Measurements from ENCODE around the gene SPIRE2. TPM values are rescaled to one million over a fixed set of nuclear protein-coding genes. Genes with fewer than 3 reads are reported as not detected.
"Not testable (repeated sequence)": the region's sequence is repeated elsewhere in the genome, so short reads cannot be mapped to it uniquely, and the experiment has no call there.

The SPIRE2 gene
- total RNA-seq (2014; rRNA removed; shearing (Covaris generic)) = 1.5 and 2.7 TPM in 2 replicates

GRCh38 chr16:89828199-89828869, at the start of gene SPIRE2:
Gene SPIRE2, plus strand, starts transcription at chr16:89828475. Its CDS starts 76 bp downstream, at chr16:89828551.
- H3K27ac ChIP-seq = no peak within 1 kb of the TSS

GRCh38 chr16:89779231-89779908, 48.9 kb upstream of the SPIRE2 start:
- H3K27me3 ChIP-seq = no peaks in the 10 kb centered on the region
- peaks cover 34% of the 10 kb centered on the region for H3K36me3 ChIP-seq
- H3K27ac ChIP-seq = no peak overlapping the region
- no peaks in the 10 kb centered on the region for H3K9me3 ChIP-seq (replicated peaks)
- H3K4me1 ChIP-seq = no peaks in the 10 kb centered on the region
- no peak overlapping the region for H3K4me3 ChIP-seq
- no peak for DNase-seq

More at GRCh38 chr16:89828199-89828869, at the start of gene SPIRE2:
- no peaks in the 10 kb centered on the region for H3K36me3 ChIP-seq
- no peaks in the 10 kb centered on the region for H3K27me3 ChIP-seq
- peaks cover 5% of the 10 kb centered on the region; the same call in 1 of the 2 replicates for H3K4me1 ChIP-seq
- H3K9me3 ChIP-seq (replicated peaks) = no peaks in the 10 kb centered on the region
- peak within 1 kb of the TSS; percentile 71 for H3K4me3 ChIP-seq
- DNase-seq = peak; percentile 78 to 85

GRCh38 chr16:89779909-89780305, 48.4 kb upstream of the SPIRE2 start:
- Histone ChIP-seq H3K36me3 (peaks cover 38% of the 10 kb centered on the region), H3K27me3 (no peaks in the 10 kb centered on the region), H3K27ac (no peak overlapping the region), H3K4me1 (no peaks in the 10 kb centered on the region), H3K9me3 (replicated peaks) (no peaks in the 10 kb centered on the region), H3K4me3 (no peak overlapping the region)
- no peak for DNase-seq

GRCh38 chr16:89782489-89782888, 45.8 kb upstream of the SPIRE2 start:
- Histone ChIP-seq H3K36me3 (peaks cover 47% of the 10 kb centered on the region), H3K9me3 (replicated peaks) (no peaks in the 10 kb centered on the region), H3K4me3 (no peak overlapping the region), H3K4me1 (no peaks in the 10 kb centered on the region), H3K27ac (no peak overlapping the region), H3K27me3 (no peaks in the 10 kb centered on the region)
- DNase-seq = no peak

- DNase-seq; H3K27ac ChIP-seq; H3K4me3 ChIP-seq; H3K4me1 ChIP-seq; H3K27me3 ChIP-seq; H3K9me3 ChIP-seq (replicated peaks): not testable (repeated sequence)
- H3K36me3 ChIP-seq = peaks cover 48% of the 10 kb centered on the region
Observed at GRCh38 chr16:89783952-89784351, 44.3 kb upstream of the SPIRE2 start.

- no peak for DNase-seq
- H3K4me3 ChIP-seq = no peak overlapping the region
- no peaks in the 10 kb centered on the region for H3K27me3 ChIP-seq
- no peaks in the 10 kb centered on the region for H3K4me1 ChIP-seq
- H3K27ac ChIP-seq = no peak overlapping the region
- peaks cover 46% of the 10 kb centered on the region for H3K36me3 ChIP-seq
- H3K9me3 ChIP-seq (replicated peaks) = no peaks in the 10 kb centered on the region
Observed at GRCh38 chr16:89784406-89784805, 43.9 kb upstream of the SPIRE2 start.

GRCh38 chr16:89785523-89786155, 42.6 kb upstream of the SPIRE2 start:
- H3K27me3 ChIP-seq = no peaks in the 10 kb centered on the region
- peaks cover 45% of the 10 kb centered on the region for H3K36me3 ChIP-seq
- no peak overlapping the region for H3K4me3 ChIP-seq
- no peaks in the 10 kb centered on the region for H3K4me1 ChIP-seq
- DNase-seq = no peak
- H3K27ac ChIP-seq = no peak overlapping the region
- H3K9me3 ChIP-seq (replicated peaks) = no peaks in the 10 kb centered on the region

- Histone ChIP-seq H3K27ac (no peak overlapping the region), H3K27me3 (no peaks in the 10 kb centered on the region), H3K36me3 (peaks cover 50% of the 10 kb centered on the region), H3K4me1 (no peaks in the 10 kb centered on the region), H3K9me3 (replicated peaks) (no peaks in the 10 kb centered on the region), H3K4me3 (no peak overlapping the region)
- DNase-seq = no peak
Observed at GRCh38 chr16:89786474-89787364, 41.6 kb upstream of the SPIRE2 start.

GRCh38 chr16:89787365-89787805, 40.9 kb upstream of the SPIRE2 start:
- Histone ChIP-seq H3K27me3 (no peaks in the 10 kb centered on the region), H3K27ac (no peak overlapping the region)

GRCh38 chr16:89791278-89791995, 36.8 kb upstream of the SPIRE2 start:
- H3K9me3 ChIP-seq (replicated peaks) = no peaks in the 10 kb centered on the region
- no peak overlapping the region for H3K27ac ChIP-seq
- H3K4me3 ChIP-seq = no peak overlapping the region
- H3K36me3 ChIP-seq = peaks cover 52% of the 10 kb centered on the region
- no peak for DNase-seq
- H3K27me3 ChIP-seq = no peaks in the 10 kb centered on the region
- no peaks in the 10 kb centered on the region for H3K4me1 ChIP-seq

More at GRCh38 chr16:89787365-89787805, 40.9 kb upstream of the SPIRE2 start:
- DNase-seq = no peak
- peaks cover 50% of the 10 kb centered on the region for H3K36me3 ChIP-seq
- H3K4me3 ChIP-seq = no peak overlapping the region
- H3K4me1 ChIP-seq = no peaks in the 10 kb centered on the region
- H3K9me3 ChIP-seq (replicated peaks) = no peaks in the 10 kb centered on the region

GRCh38 chr16:89793092-89793491, 35.2 kb upstream of the SPIRE2 start:
- H3K9me3 ChIP-seq (replicated peaks); H3K4me3 ChIP-seq; H3K27ac ChIP-seq; H3K27me3 ChIP-seq; DNase-seq; H3K4me1 ChIP-seq: not testable (repeated sequence)
- peaks cover 37% of the 10 kb centered on the region for H3K36me3 ChIP-seq

- no peak for DNase-seq
- Histone ChIP-seq H3K4me3 (no peak overlapping the region), H3K36me3 (peaks cover 41% of the 10 kb centered on the region), H3K4me1 (no peaks in the 10 kb centered on the region), H3K9me3 (replicated peaks) (no peaks in the 10 kb centered on the region), H3K27me3 (no peaks in the 10 kb centered on the region), H3K27ac (no peak overlapping the region)
Observed at GRCh38 chr16:89793955-89794354, 34.3 kb upstream of the SPIRE2 start.

- no peaks in the 10 kb centered on the region for H3K4me1 ChIP-seq
- H3K4me3 ChIP-seq = no peak overlapping the region
- DNase-seq = no peak
- no peaks in the 10 kb centered on the region for H3K27me3 ChIP-seq
- H3K27ac ChIP-seq = no peak overlapping the region
- H3K36me3 ChIP-seq = peaks cover 48% of the 10 kb centered on the region
- H3K9me3 ChIP-seq (replicated peaks) = no peaks in the 10 kb centered on the region
Observed at GRCh38 chr16:89795676-89796075, 32.6 kb upstream of the SPIRE2 start.

- no peaks in the 10 kb centered on the region for H3K9me3 ChIP-seq (replicated peaks)
- no peak overlapping the region for H3K4me3 ChIP-seq
- no peak overlapping the region for H3K27ac ChIP-seq
- no peaks in the 10 kb centered on the region for H3K4me1 ChIP-seq
- no peak for DNase-seq
- H3K36me3 ChIP-seq = peaks cover 47% of the 10 kb centered on the region
- no peaks in the 10 kb centered on the region for H3K27me3 ChIP-seq
Observed at GRCh38 chr16:89796104-89796503, 32.2 kb upstream of the SPIRE2 start.
